Vagina (tissue), 2 donors: ENCODE measurements around the gene ACTR5.

Source experiments
- CTCF ChIP-seq, 3 experiments: fragments of 450-650 bp in 2 of 3; fragments of 200-600 bp in 1 of 3; sonication (generic) in 1 of 3; IDR thresholded peaks; one replicate each; pipeline ENCODE4 v1.5.1; 2017 to 2019; ENCODE audit warnings: antibody characterized with exemption in 3 of 3, mild to moderate bottlenecking in 2 of 3, moderate library complexity in 2 of 3
- POLR2A ChIP-seq, 2 donors: fragments of 450-650 bp; IDR thresholded peaks; one replicate each; pipeline ENCODE4 v1.6.1; 2017; ENCODE audit warnings: antibody characterized with exemption in 2 of 2, mild to moderate bottlenecking in 2 of 2, moderate library complexity in 2 of 2
- POLR2AphosphoS5 ChIP-seq, 2 donors: sonication (generic); formaldehyde crosslinking; IDR thresholded peaks; one replicate each; pipeline ENCODE4 v1.9.0; 2017; ENCODE audit warnings: antibody characterized with exemption in 2 of 2, mild to moderate bottlenecking in 2 of 2, low read depth in 1 of 2; ENCODE audit not compliant: insufficient read depth in 1 of 2

GRCh38 chr20:38790200-38791053 lies 42.2 kb downstream of the ACTR5 start:
- no peak for TF ChIP-seq POLR2A (IDR thresholded peaks at IDR 0.05)
- TF ChIP-seq CTCF (IDR thresholded peaks at IDR 0.05) = peak in 2 of 3 experiments; percentile 13 to 29
- no peak for TF ChIP-seq POLR2AphosphoS5 (IDR thresholded peaks at IDR 0.05; ENCODE audit: insufficient read depth in 1 of 2, low read depth in 1 of 2)
